ENCODE data around the gene NFIA.

- TF ChIP-seq CTCF (IDR thresholded peaks at IDR 0.05), result no peak
- no peak for TF ChIP-seq POLR2A (IDR thresholded peaks at IDR 0.05)
Observed at GRCh38 chr1:61271412-61271789, 189.0 kb downstream of the NFIA start.
